ENCODE data around the gene TBC1D22B.

The TBC1D22B gene

GRCh38 chr6:37309046-37309445 lies 51.5 kb downstream of the TBC1D22B start:
- TF ChIP-seq EZH2phosphoT487 (IDR thresholded peaks at IDR 0.05; ENCODE audit: borderline replicate concordance, low read length) (no peak), CTCF (IDR thresholded peaks at IDR 0.05; ENCODE audit: low read depth, low read length, poor library complexity, severe bottlenecking) (no peak)
- Histone ChIP-seq H3K4me3 (ENCODE audit: low read length) (no peak overlapping the region), H3K79me2 (ENCODE audit: control insufficient read depth, low read length) (no peaks in the 10 kb centered on the region), H3K9me2 (replicated peaks; ENCODE audit: control insufficient read depth, low read length) (no peaks in the 10 kb centered on the region), H4K20me1 (ENCODE audit: control insufficient read depth, insufficient read depth, low read depth, low read length) (no peaks in the 10 kb centered on the region), H3F3A (ENCODE audit: control insufficient read depth, insufficient read depth) (no peaks in the 10 kb centered on the region), H3K9me3 (ENCODE audit: control insufficient read depth, insufficient read depth, low read length) (no peaks in the 10 kb centered on the region), H3K27me3 (ENCODE audit: control insufficient read depth, low read length) (no peaks in the 10 kb centered on the region), H3K4me2 (ENCODE audit: low read length) (no peak overlapping the region), H3K27ac (ENCODE audit: low read depth, low read length) (no peak overlapping the region), H3K36me3 (ENCODE audit: control insufficient read depth, low read length) (no peaks in the 10 kb centered on the region; the same call in 1 of the 2 replicates), H3K4me1 (ENCODE audit: control insufficient read depth, low read length) (no peaks in the 10 kb centered on the region)

GRCh38 chr6:37309692-37310091 lies 52.1 kb downstream of the TBC1D22B start:
- H3K4me3 ChIP-seq (ENCODE audit: low read length): no peak overlapping the region
- H3K9me2 ChIP-seq (replicated peaks; ENCODE audit: control insufficient read depth, low read length): no peaks in the 10 kb centered on the region
- TF ChIP-seq CTCF (IDR thresholded peaks at IDR 0.05; ENCODE audit: low read depth, low read length, poor library complexity, severe bottlenecking) (no peak), EZH2phosphoT487 (IDR thresholded peaks at IDR 0.05; ENCODE audit: borderline replicate concordance, low read length) (no peak)
- no peak overlapping the region for H3K4me2 ChIP-seq (ENCODE audit: low read length)
- no peaks in the 10 kb centered on the region for H3K9me3 ChIP-seq (ENCODE audit: control insufficient read depth, insufficient read depth, low read length)
- H3K27ac ChIP-seq (ENCODE audit: low read depth, low read length): no peak overlapping the region
- H3K27me3 ChIP-seq (ENCODE audit: control insufficient read depth, low read length): no peaks in the 10 kb centered on the region
- no peaks in the 10 kb centered on the region for H3K79me2 ChIP-seq (ENCODE audit: control insufficient read depth, low read length)
- H3F3A ChIP-seq (ENCODE audit: control insufficient read depth, insufficient read depth): no peaks in the 10 kb centered on the region
- no peaks in the 10 kb centered on the region for H3K4me1 ChIP-seq (ENCODE audit: control insufficient read depth, low read length)
- H3K36me3 ChIP-seq (ENCODE audit: control insufficient read depth, low read length): no peaks in the 10 kb centered on the region
- no peaks in the 10 kb centered on the region for H4K20me1 ChIP-seq (ENCODE audit: control insufficient read depth, insufficient read depth, low read depth, low read length)

- no peak for TF ChIP-seq CTCF (IDR thresholded peaks at IDR 0.05; ENCODE audit: low read depth, low read length, poor library complexity, severe bottlenecking)
- no peak for TF ChIP-seq EZH2phosphoT487 (IDR thresholded peaks at IDR 0.05; ENCODE audit: borderline replicate concordance, low read length)
- Histone ChIP-seq H3K27me3 (ENCODE audit: control insufficient read depth, low read length) (no peaks in the 10 kb centered on the region), H4K20me1 (ENCODE audit: control insufficient read depth, insufficient read depth, low read depth, low read length) (no peaks in the 10 kb centered on the region), H3K4me3 (ENCODE audit: low read length) (no peak overlapping the region), H3F3A (ENCODE audit: control insufficient read depth, insufficient read depth) (no peaks in the 10 kb centered on the region), H3K9me3 (ENCODE audit: control insufficient read depth, insufficient read depth, low read length) (no peaks in the 10 kb centered on the region), H3K9me2 (replicated peaks; ENCODE audit: control insufficient read depth, low read length) (no peaks in the 10 kb centered on the region), H3K4me2 (ENCODE audit: low read length) (no peak overlapping the region), H3K36me3 (ENCODE audit: control insufficient read depth, low read length) (no peaks in the 10 kb centered on the region), H3K27ac (ENCODE audit: low read depth, low read length) (no peak overlapping the region), H3K4me1 (ENCODE audit: control insufficient read depth, low read length) (no peaks in the 10 kb centered on the region), H3K79me2 (ENCODE audit: control insufficient read depth, low read length) (no peaks in the 10 kb centered on the region)
Measured at GRCh38 chr6:37310966-37311365, 53.4 kb downstream of the TBC1D22B start.

Measured in DOHH2 (cell line).